ENCODE results near the gene CALHM2.

Gene CALHM2

GRCh38 chr10:103416436-103417147 lies 35.6 kb downstream of the CALHM2 start:
- DNase-seq (ENCODE audit: low read depth in 2 of 2), result peak in 1 of 2 donors; percentile 25

DNA sequence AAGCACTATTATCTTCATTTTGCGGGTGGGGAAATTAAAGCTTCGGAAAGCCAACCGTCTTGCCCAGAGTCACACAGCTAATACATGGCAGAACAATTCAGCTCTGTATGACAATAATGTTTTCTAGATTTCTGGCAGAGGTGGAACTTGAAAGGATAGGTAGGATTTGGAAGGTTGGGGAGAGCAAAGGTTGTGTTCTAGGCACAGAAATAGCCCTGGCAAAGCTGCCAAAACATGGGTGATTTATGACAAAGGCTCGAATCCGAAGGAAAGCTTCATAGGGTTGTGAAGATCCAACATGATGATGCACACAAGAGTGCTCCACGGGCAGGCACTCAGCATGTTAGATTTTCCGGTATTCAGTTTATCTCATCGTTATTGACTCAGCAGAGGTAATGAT lies 36.6 kb downstream of the CALHM2 start:
- no peak for DNase-seq (ENCODE audit: low read depth in 2 of 2)

- DNase-seq (ENCODE audit: low read depth in 2 of 2), result no peak
These were observed 38.6 kb downstream of the CALHM2 start for GRCh38 chr10:103413564-103413963.

DNA sequence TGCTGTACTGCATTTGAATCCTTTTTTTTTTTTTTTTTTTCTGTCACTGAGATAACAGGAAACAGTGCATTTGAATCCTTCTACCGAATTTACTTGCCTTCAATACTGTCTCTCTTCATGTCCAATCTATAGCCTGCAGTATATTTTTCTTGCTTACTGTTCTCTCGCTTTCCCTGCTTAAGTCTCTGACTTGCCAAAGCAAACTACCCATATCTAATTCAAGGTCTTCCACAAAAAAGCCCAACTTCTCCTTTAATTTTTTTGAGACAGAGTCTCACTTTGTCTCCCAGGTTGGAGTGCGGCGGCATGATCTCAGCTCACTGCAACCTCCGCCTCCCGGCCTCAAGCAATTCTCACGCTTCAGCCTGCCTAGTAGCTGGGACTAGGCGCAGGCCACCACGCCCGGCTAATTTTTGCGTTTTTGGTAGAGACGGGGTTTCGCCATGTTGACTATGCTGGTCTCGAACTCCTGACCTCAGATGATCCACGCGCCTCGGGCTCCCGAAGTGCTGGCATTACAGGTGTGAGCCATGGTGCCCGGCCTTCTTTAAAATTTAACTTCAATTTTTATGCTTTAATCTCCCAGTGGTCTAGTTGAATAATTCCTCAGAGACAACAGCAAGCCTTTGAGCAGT lies 54.9 kb downstream of the CALHM2 start:
- no peak for DNase-seq (ENCODE audit: low read depth in 2 of 2)

GRCh38 chr10:103396789-103397087 lies 55.4 kb downstream of the CALHM2 start:
- no peak for DNase-seq (ENCODE audit: low read depth in 2 of 2)
